SU-DHL-6 (cell line): ENCODE results near the gene ZBTB45.

Experiments
- H2AFZ ChIP-seq: fragments of 200-600 bp; sonication (generic); 2 replicates; pipeline ENCODE4 v1.6.1; 2014; ENCODE audit warnings: low read depth, mild to moderate bottlenecking, moderate library complexity, mixed read lengths, antibody characterized with exemption, low read length; ENCODE audit not compliant: severe bottlenecking
- H3F3A ChIP-seq: fragments of 200-600 bp; shearing (Covaris generic); 2 replicates; pipeline ENCODE4 v1.6.0; 2016; ENCODE audit warnings: antibody characterized with exemption, mild to moderate bottlenecking; ENCODE audit not compliant: insufficient read depth
- H3K27ac ChIP-seq: fragments of 200-600 bp; sonication (generic); 2 replicates; pipeline ENCODE4 v1.5.1; 2016; ENCODE audit warnings: low read depth, mild to moderate bottlenecking, low read length, moderate library complexity, mixed read lengths
- H3K27me3 ChIP-seq: fragments of 200-600 bp; sonication (generic), shearing (Covaris generic); 2 replicates; pipeline ENCODE4 v1.6.0; 2014; ENCODE audit warnings: mild to moderate bottlenecking, low read length
- H3K36me3 ChIP-seq: fragments of 200-600 bp; sonication (generic); 2 replicates; pipeline ENCODE4 v1.6.1; 2014; ENCODE audit warnings: mild to moderate bottlenecking, low read length, mixed read lengths
- H3K4me2 ChIP-seq: fragments of 300-600, 200-600 bp; shearing (Covaris generic), sonication (generic); 2 replicates; pipeline ENCODE4 v1.6.0; 2014; ENCODE audit warnings: low read length, low read depth, mild to moderate bottlenecking; ENCODE audit not compliant: poor library complexity, severe bottlenecking
- H3K4me3 ChIP-seq: fragments of 200-600 bp; sonication (generic); 2 replicates; pipeline ENCODE4 v1.5.1; 2014; ENCODE audit warnings: antibody characterized with exemption, low read length, mild to moderate bottlenecking, mixed read lengths; ENCODE audit not compliant: insufficient read depth, poor library complexity, severe bottlenecking
- H3K79me2 ChIP-seq: fragments of 200-600 bp; sonication (generic); 2 replicates; pipeline ENCODE4 v1.6.1; 2014; ENCODE audit warnings: mild to moderate bottlenecking, low read length, moderate library complexity; ENCODE audit not compliant: insufficient read depth
- H3K9ac ChIP-seq: fragments of 200-600 bp; sonication (generic); 2 replicates; pipeline ENCODE4 v1.7.0; 2014; ENCODE audit warnings: mild to moderate bottlenecking, low read length
- H3K9me2 ChIP-seq: fragments of 200-600 bp; sonication (generic); replicated peaks from 2 replicates; pipeline ENCODE4 v1.6.1; 2014; ENCODE audit warnings: low read length; ENCODE audit not compliant: insufficient read depth
- H3K9me3 ChIP-seq: fragments of 200-600 bp; sonication (generic); 2 replicates; pipeline ENCODE4 v1.6.1; 2014; ENCODE audit warnings: low read length, mixed read lengths; ENCODE audit not compliant: insufficient read depth
- H4K20me1 ChIP-seq: fragments of 200-600 bp; sonication (generic); 2 replicates; pipeline ENCODE4 v1.6.1; 2014; ENCODE audit warnings: low read depth, mild to moderate bottlenecking, antibody characterized with exemption, low read length, moderate library complexity, mixed read lengths
- EZH2phosphoT487 ChIP-seq: fragments of 200-600 bp; sonication (generic), shearing (Covaris generic); conservative IDR thresholded peaks from 2 replicates; pipeline ENCODE4 v1.6.1; 2018; ENCODE audit warnings: mild to moderate bottlenecking, antibody characterized with exemption, low read length, moderate library complexity, mixed read lengths
- TF ChIP-seq, protein P1 (sequence below): fragments of 200-600 bp; sonication (generic); IDR thresholded peaks from one replicate; pipeline ENCODE4 v1.5.1; 2017; ENCODE audit warnings: antibody characterized with exemption, mild to moderate bottlenecking, low read length, moderate library complexity; ENCODE audit not compliant: insufficient read depth, poor library complexity, severe bottlenecking

ZBTB45 gene

DNA sequence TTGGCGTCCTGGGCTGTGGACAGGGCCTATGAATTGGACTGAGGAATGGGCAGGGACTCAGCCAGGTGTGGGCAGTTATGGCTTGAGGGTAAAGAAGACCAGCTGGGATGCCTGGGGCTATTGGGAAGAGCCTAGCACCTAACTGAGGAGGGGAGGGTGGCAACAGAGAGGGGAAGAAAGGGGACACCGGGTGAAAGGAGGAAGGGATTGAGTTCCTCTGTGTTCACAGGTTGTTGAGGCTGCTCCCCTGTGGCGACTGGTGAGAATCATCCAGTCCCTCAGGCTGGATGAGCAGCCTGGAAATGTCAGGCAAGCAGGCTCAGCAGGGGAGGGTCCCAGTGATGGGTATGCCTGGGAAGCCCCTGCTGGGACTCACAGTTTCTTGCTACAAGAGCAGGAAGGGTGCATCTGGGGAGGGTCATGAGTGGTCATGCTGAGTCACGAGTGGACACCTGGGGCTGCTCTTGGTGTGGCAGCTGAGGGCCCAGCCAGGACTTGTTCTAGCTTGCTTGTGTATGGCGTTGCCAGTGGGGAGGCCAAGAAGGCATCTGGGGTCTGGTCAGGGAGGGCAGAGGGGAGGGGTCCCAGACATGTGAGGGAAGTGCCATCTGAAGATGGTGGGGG is 51.3 kb downstream of the ZBTB45 start:
- no peak overlapping the region for H2AFZ ChIP-seq
- peak overlapping the region; percentile 2 for H3K4me3 ChIP-seq
- no peaks in the 10 kb centered on the region for H3K27me3 ChIP-seq
- peak overlapping the region; percentile 79 for H3K4me2 ChIP-seq
- H3K79me2 ChIP-seq: peaks cover 7% of the 10 kb centered on the region
- no peaks in the 10 kb centered on the region for H3F3A ChIP-seq
- H4K20me1 ChIP-seq: no peaks in the 10 kb centered on the region
- no peaks in the 10 kb centered on the region for H3K36me3 ChIP-seq
- no peak overlapping the region for H3K27ac ChIP-seq
- no peaks in the 10 kb centered on the region for H3K9me3 ChIP-seq
- no peaks in the 10 kb centered on the region for H3K9me2 ChIP-seq
- TF ChIP-seq, protein P1, sequence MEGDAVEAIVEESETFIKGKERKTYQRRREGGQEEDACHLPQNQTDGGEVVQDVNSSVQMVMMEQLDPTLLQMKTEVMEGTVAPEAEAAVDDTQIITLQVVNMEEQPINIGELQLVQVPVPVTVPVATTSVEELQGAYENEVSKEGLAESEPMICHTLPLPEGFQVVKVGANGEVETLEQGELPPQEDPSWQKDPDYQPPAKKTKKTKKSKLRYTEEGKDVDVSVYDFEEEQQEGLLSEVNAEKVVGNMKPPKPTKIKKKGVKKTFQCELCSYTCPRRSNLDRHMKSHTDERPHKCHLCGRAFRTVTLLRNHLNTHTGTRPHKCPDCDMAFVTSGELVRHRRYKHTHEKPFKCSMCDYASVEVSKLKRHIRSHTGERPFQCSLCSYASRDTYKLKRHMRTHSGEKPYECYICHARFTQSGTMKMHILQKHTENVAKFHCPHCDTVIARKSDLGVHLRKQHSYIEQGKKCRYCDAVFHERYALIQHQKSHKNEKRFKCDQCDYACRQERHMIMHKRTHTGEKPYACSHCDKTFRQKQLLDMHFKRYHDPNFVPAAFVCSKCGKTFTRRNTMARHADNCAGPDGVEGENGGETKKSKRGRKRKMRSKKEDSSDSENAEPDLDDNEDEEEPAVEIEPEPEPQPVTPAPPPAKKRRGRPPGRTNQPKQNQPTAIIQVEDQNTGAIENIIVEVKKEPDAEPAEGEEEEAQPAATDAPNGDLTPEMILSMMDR: no peak
- no peak for TF ChIP-seq EZH2phosphoT487
- H3K9ac ChIP-seq: peak overlapping the region; percentile 75

DNA sequence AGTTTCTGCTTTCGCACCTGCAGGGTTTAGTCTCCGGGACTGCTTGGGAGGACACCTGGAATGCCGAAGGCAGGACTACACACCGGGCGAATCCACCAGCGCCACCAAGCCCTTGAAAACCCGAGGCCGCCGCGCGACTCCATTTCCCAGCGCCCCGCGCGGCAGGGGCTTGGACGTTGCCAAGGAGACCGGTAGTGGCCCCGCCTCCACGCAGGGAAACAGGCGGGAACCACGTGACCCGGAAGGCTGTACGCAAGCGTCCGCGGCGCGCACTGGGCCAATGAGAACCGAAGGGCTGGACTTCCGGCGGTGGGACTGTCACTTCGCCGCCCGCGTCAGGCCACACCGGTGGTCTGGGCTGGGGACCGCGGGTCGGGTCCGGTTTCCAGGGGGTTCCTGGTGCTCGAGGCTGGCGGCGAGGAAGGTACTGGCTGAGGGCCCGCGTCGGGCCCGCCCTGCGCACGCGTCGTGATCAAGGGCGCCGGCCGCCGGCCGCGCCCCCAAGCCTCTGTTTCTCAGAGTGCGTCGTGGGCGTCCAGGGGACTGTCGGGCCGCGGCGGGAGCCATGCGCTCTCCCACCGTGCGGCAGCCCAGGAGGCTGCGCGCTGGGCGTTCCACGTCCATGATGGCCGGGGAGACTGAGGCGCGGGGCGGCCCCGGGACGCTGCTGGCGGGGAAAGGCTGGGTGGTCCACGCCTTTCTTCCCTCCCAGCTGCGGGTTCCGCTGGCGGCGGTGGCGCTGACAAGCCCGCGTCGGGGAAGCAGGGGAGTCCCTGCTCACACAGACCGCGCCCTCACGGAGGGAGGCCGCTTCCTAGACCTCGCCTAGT is 52.6 kb downstream of the ZBTB45 start, which contains the start of gene ZNF324:
Gene ZNF324 (plus strand): TSS at position 321 of the 830 bp plus-strand sequence. CDS start 2,106 bp downstream, outside the sequence.
- H3K27me3 ChIP-seq: no peaks in the 10 kb centered on the region
- no peaks in the 10 kb centered on the region for H3K9me3 ChIP-seq
- peak within 1 kb of the TSS; percentile 83 for H2AFZ ChIP-seq
- peak within 1 kb of the TSS; percentile 68 for H3K4me3 ChIP-seq
- peaks cover 7% of the 10 kb centered on the region for H3K79me2 ChIP-seq
- H4K20me1 ChIP-seq: no peaks in the 10 kb centered on the region
- peak within 1 kb of the TSS; percentile 12; the same call in 1 of the 2 replicates for H3K27ac ChIP-seq
- peak within 1 kb of the TSS; percentile 75 for H3K9ac ChIP-seq
- H3F3A ChIP-seq: no peaks in the 10 kb centered on the region
- H3K36me3 ChIP-seq: no peaks in the 10 kb centered on the region
- TF ChIP-seq, protein P1: no peak
- no peak for TF ChIP-seq EZH2phosphoT487
- no peaks in the 10 kb centered on the region for H3K9me2 ChIP-seq
- peak within 1 kb of the TSS; percentile 79 for H3K4me2 ChIP-seq

DNA sequence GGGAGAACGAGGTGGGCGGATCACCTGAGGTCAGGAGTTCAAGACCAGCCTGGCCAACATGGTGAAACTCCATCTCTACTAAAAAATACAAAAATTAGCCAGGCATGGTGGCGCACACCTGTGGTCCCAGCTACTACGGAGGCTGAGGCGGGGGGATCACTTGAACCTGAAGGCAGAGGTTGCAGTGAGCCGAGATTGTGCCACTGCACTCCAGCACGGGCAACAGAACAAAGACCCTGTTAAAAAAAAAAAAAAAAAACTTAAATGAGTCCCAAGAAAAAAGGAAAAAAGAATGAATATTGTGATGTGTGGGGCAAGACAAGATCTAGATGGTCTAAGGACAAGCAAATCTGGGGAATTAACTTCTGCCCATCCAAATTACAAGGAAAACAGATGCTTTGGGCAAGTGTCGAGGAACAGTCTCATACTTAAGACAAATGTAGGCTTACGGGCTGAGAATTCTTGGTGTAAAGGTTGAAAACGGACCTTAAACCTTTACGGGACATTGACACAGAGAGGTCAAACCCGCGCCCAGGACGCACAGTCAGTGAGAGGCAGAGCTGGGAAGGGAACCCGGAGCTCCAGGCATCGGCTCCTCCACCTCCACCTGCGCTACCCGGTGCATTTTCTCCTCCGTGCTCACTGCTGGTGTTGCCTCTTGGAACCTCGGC is 53.4 kb downstream of the ZBTB45 start:
- Histone ChIP-seq H3F3A (no peaks in the 10 kb centered on the region), H3K4me2 (peak overlapping the region; percentile 79), H3K9me3 (no peaks in the 10 kb centered on the region), H3K36me3 (no peaks in the 10 kb centered on the region), H3K27me3 (no peaks in the 10 kb centered on the region), H3K27ac (no peak overlapping the region), H3K79me2 (peaks cover 7% of the 10 kb centered on the region), H3K9me2 (no peaks in the 10 kb centered on the region), H4K20me1 (no peaks in the 10 kb centered on the region), H3K4me3 (peak overlapping the region; percentile 55), H3K9ac (peak overlapping the region; percentile 75), H2AFZ (peak overlapping the region; percentile 83)
- no peak for TF ChIP-seq EZH2phosphoT487
- TF ChIP-seq, protein P1: no peak
